H9 (cell line): ENCODE data around the gene NDUFA3. TPM values are rescaled to one million over a fixed set of nuclear protein-coding genes. Genes with fewer than 3 reads are reported as not detected.

Experiments used
- DNase-seq: peaks from one replicate; pipeline ENCODE4 v3.0.0-alpha.2; 2017
- H2AFZ ChIP-seq: one replicate; pipeline ENCODE4 v1.6.1; 2013; ENCODE audit warnings: mild to moderate bottlenecking, low read length, control low read depth, moderate library complexity
- H2AK5ac ChIP-seq: 2 replicates; pipeline ENCODE4 v1.6.1; 2013; ENCODE audit warnings: low read length, control low read depth, mixed read lengths; ENCODE audit not compliant: insufficient read length
- H2BK120ac ChIP-seq: one replicate; pipeline ENCODE4 v1.6.1; 2013; ENCODE audit warnings: low read depth, mild to moderate bottlenecking, low read length, control low read depth, inconsistent platforms; ENCODE audit not compliant: poor library complexity, severe bottlenecking
- H2BK12ac ChIP-seq: 2 replicates; pipeline ENCODE4 v1.6.1; 2013; ENCODE audit warnings: low read length, control low read depth, mixed read lengths, low read depth; ENCODE audit not compliant: insufficient read length
- H2BK15ac ChIP-seq: 2 replicates; pipeline ENCODE4 v1.6.1; 2013; ENCODE audit warnings: low read depth, low read length, control low read depth
- H2BK20ac ChIP-seq: one replicate; pipeline ENCODE4 v1.6.1; 2013; ENCODE audit warnings: low read depth, mild to moderate bottlenecking, low read length, control low read depth, inconsistent platforms; ENCODE audit not compliant: poor library complexity, severe bottlenecking
- H2BK5ac ChIP-seq: 2 replicates; pipeline ENCODE4 v1.6.1; 2013; ENCODE audit warnings: low read length, control low read depth, mixed read lengths; ENCODE audit not compliant: insufficient read length
- H3K14ac ChIP-seq: 2 replicates; pipeline ENCODE4 v1.6.1; 2013; ENCODE audit warnings: low read length, control low read depth; ENCODE audit not compliant: insufficient read depth
- H3K18ac ChIP-seq: 2 replicates; pipeline ENCODE4 v1.6.1; 2013; ENCODE audit warnings: low read depth, mild to moderate bottlenecking, mixed read lengths, low read length, control low read depth; ENCODE audit not compliant: insufficient read length
- H3K23ac ChIP-seq: 2 replicates; pipeline ENCODE4 v1.6.1; 2013; ENCODE audit warnings: low read length, control low read depth, mixed read lengths, low read depth; ENCODE audit not compliant: insufficient read length
- H3K23me2 ChIP-seq: 2 replicates; pipeline ENCODE4 v1.6.1; 2013; ENCODE audit warnings: low read depth, mild to moderate bottlenecking, mixed read lengths, low read length, control low read depth; ENCODE audit not compliant: insufficient read length, poor library complexity, severe bottlenecking
- H3K27ac ChIP-seq: 2 replicates; pipeline ENCODE4 v1.5.1; 2013; ENCODE audit warnings: low read length, control low read depth, mixed read lengths, low read depth; ENCODE audit not compliant: insufficient read length
- H3K27me3 ChIP-seq: 2 replicates; pipeline ENCODE4 v1.6.1; 2013; ENCODE audit warnings: low read length, control low read depth, inconsistent platforms; ENCODE audit not compliant: insufficient read depth
- H3K4ac ChIP-seq: 2 replicates; pipeline ENCODE4 v1.6.1; 2013; ENCODE audit warnings: low read depth, mild to moderate bottlenecking, control low read depth, inconsistent platforms, low read length, moderate library complexity
- H3K4me1 ChIP-seq: 2 replicates; pipeline ENCODE4 v1.6.1; 2013; ENCODE audit warnings: low read length, control low read depth, inconsistent platforms; ENCODE audit not compliant: insufficient read depth
- H3K4me2 ChIP-seq: 2 replicates; pipeline ENCODE4 v1.6.1; 2013; ENCODE audit warnings: low read length, control low read depth, mixed read lengths; ENCODE audit not compliant: insufficient read length, insufficient read depth
- H3K56ac ChIP-seq: 2 replicates; pipeline ENCODE4 v1.6.1; 2013; ENCODE audit warnings: low read depth, mild to moderate bottlenecking, mixed read lengths, low read length, control low read depth; ENCODE audit not compliant: insufficient read length
- H3K79me1 ChIP-seq: 2 replicates; pipeline ENCODE4 v1.6.1; 2013; ENCODE audit warnings: low read depth, mild to moderate bottlenecking, moderate library complexity, low read length, control low read depth, inconsistent platforms; ENCODE audit not compliant: insufficient read depth, poor library complexity, severe bottlenecking
- H3K79me2 ChIP-seq: 2 replicates; pipeline ENCODE4 v1.6.1; 2013; ENCODE audit warnings: low read length, control low read depth, inconsistent platforms; ENCODE audit not compliant: insufficient read depth
- H3K9ac ChIP-seq: 2 replicates; pipeline ENCODE4 v1.6.1; 2013; ENCODE audit warnings: low read length, control low read depth, mixed read lengths; ENCODE audit not compliant: insufficient read length; ENCODE audit errors: extremely low read depth
- H3K9me3 ChIP-seq: one replicate; pipeline ENCODE4 v1.6.1; 2013; ENCODE audit warnings: low read depth, low read length, inconsistent platforms; ENCODE audit not compliant: control insufficient read depth
- H3T11ph ChIP-seq: one replicate; pipeline ENCODE4 v1.6.1; 2013; ENCODE audit warnings: mild to moderate bottlenecking, low read length, control low read depth, inconsistent platforms
- H4K20me1 ChIP-seq: one replicate; pipeline ENCODE4 v1.6.1; 2013; ENCODE audit not compliant: control insufficient read depth, insufficient read length, insufficient read depth
- H4K5ac ChIP-seq: 2 replicates; pipeline ENCODE4 v1.6.1; 2013; ENCODE audit warnings: low read depth, mild to moderate bottlenecking, mixed read lengths, low read length, control low read depth; ENCODE audit not compliant: insufficient read length
- H4K8ac ChIP-seq: replicated peaks from 2 replicates; pipeline ENCODE4 v1.6.1; 2013; ENCODE audit warnings: low read length, control low read depth, mixed read lengths, low read depth; ENCODE audit not compliant: insufficient read length
- H4K91ac ChIP-seq: 2 replicates; pipeline ENCODE4 v1.6.1; 2013; ENCODE audit warnings: low read depth, mild to moderate bottlenecking, moderate library complexity, mixed read lengths, low read length, control low read depth; ENCODE audit not compliant: insufficient read length
- H3K27ac Mint-ChIP-seq, 3 experiments: 2 replicates in 2 of 3; 3 replicates in 1 of 3; pipeline ENCODE4 v1.8.0; 2020 to 2021; ENCODE audit warnings: mixed read lengths in 3 of 3, mild to moderate bottlenecking in 1 of 3, moderate library complexity in 1 of 3
- H3K27me3 Mint-ChIP-seq: 2 replicates; pipeline ENCODE4 v1.8.0; 2021; ENCODE audit warnings: low read depth, mild to moderate bottlenecking, moderate library complexity, mixed read lengths
- H3K36me3 Mint-ChIP-seq, 3 experiments: 2 replicates in 2 of 3; 3 replicates in 1 of 3; pipeline ENCODE4 v1.8.0; 2020 to 2021; ENCODE audit warnings: low read depth in 3 of 3, mixed read lengths in 3 of 3; ENCODE audit not compliant: insufficient read depth in 1 of 3
- H3K4me1 Mint-ChIP-seq, 2 experiments: 2 replicates each; pipeline ENCODE4 v1.8.0; 2020; ENCODE audit warnings: mixed read lengths in 2 of 2
- H3K4me3 Mint-ChIP-seq, 2 experiments: 2 replicates in 1 of 2; 3 replicates in 1 of 2; pipeline ENCODE4 v1.8.0; 2020 to 2021; ENCODE audit warnings: mild to moderate bottlenecking in 2 of 2, mixed read lengths in 2 of 2, moderate library complexity in 1 of 2
- H3K9me3 Mint-ChIP-seq, 2 experiments: 2 replicates in 1 of 2; 3 replicates in 1 of 2; pipeline ENCODE4 v1.8.0; 2020; ENCODE audit warnings: mild to moderate bottlenecking in 2 of 2, mixed read lengths in 2 of 2, moderate library complexity in 1 of 2
- CTCF ChIP-seq: fragments of 200-600 bp; sonication (generic); conservative IDR thresholded peaks from 3 replicates; pipeline ENCODE4 v1.8.0; 2021; ENCODE audit warnings: antibody characterized with exemption, mild to moderate bottlenecking
- WGBS: extraction: QIAGEN DNeasy Blood & Tissue Kit; methylation state at CpG from one replicate; pipeline ENCODE4 v1.1.7; 2013; ENCODE audit warnings: missing lambda C conversion rate, low lambda C conversion rate, mixed read lengths; ENCODE audit not compliant: insufficient read length; ENCODE audit errors: extremely low coverage; 5-methylcytosine and 5-hydroxymethylcytosine counted together
- total RNA-seq: library from RNA; stranded (reverse); gene quantifications from 2 replicates; pipeline ENCODE4 v1.2.1, GENCODE V29; 2021

NDUFA3 gene
- total RNA-seq, 1 experiment from 2014 or later = 174 TPM

DNA sequence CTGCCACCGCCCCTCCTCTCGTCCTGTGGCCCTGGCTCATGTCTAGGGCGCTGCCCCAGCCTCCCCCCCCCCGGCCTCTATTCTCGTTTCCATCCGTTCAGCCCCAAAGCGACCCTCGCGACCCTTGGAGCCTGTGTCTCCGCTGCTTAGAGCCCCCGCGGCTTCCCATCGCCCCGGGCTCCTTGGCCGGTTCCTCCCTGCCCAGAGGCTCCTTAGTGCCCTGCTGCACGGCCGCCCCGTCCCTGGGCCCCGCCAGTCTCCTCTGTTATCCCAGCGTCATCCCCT lies 25.7 kb downstream of the NDUFA3 start:
- H2AFZ ChIP-seq = no peak overlapping the region
- no peak overlapping the region for H2BK120ac ChIP-seq
- H3K27ac ChIP-seq = no peak overlapping the region
- no CpG with 5 or more reads among the region's 20 CpGs for WGBS
- no peak overlapping the region for H4K91ac ChIP-seq
- no peaks in the 10 kb centered on the region for H3K79me1 ChIP-seq
- H2BK15ac ChIP-seq = no peak overlapping the region
- no peak overlapping the region for H3K4me2 ChIP-seq
- Mint-ChIP-seq H3K4me1 (no peaks in the 10 kb centered on the region), H3K9me3 (peaks cover 2 to 3% of the 10 kb centered on the region in 2 experiments; a peak in 2 of 5 replicates), H3K4me3 (no peak overlapping the region), H3K27me3 (peaks cover 1% of the 10 kb centered on the region; the same call in 1 of the 2 replicates), H3K36me3 (peaks cover 34 to 79% (median 69%) of the 10 kb centered on the region in 3 experiments; a peak in 6 of 7 replicates), H3K27ac (no peak overlapping the region)
- H3K4me1 ChIP-seq = no peaks in the 10 kb centered on the region
- no peak overlapping the region for H4K8ac ChIP-seq
- DNase-seq = no peak
- no peak overlapping the region for H3K56ac ChIP-seq
- no peaks in the 10 kb centered on the region for H3K23me2 ChIP-seq
- H2BK5ac ChIP-seq = no peak overlapping the region
- no peak overlapping the region for H3K4ac ChIP-seq
- H2BK20ac ChIP-seq = no peak overlapping the region
- H3K23ac ChIP-seq = no peak overlapping the region
- no peak overlapping the region for H3T11ph ChIP-seq
- no peak overlapping the region for H3K18ac ChIP-seq
- no peak overlapping the region for H3K14ac ChIP-seq
- peaks cover 1% of the 10 kb centered on the region for H3K9me3 ChIP-seq
- no peak overlapping the region for H2AK5ac ChIP-seq
- no peaks in the 10 kb centered on the region for H3K79me2 ChIP-seq
- no peaks in the 10 kb centered on the region for H4K20me1 ChIP-seq
- no peak for TF ChIP-seq CTCF
- H4K5ac ChIP-seq = no peak overlapping the region
- no peak overlapping the region for H3K9ac ChIP-seq
- H2BK12ac ChIP-seq = no peak overlapping the region
- H3K27me3 ChIP-seq = no peaks in the 10 kb centered on the region
